PFSK-1 (cell line): ENCODE data around the gene NPHP4.

Experiments
- FOXP2 ChIP-seq: optimal IDR thresholded peaks from 2 replicates; pipeline ENCODE3; 2011; ENCODE audit warnings: borderline replicate concordance, control low read depth, inconsistent platforms; ENCODE audit not compliant: insufficient read depth; ENCODE audit errors: extremely low read length, extremely low read depth
- POLR2AphosphoS5 ChIP-seq: IDR thresholded peaks from 2 replicates; pipeline ENCODE4 v1.6.1; 2012; ENCODE audit warnings: low read depth, mild to moderate bottlenecking, control low read depth, low read length, moderate library complexity
- REST ChIP-seq, 2 experiments: IDR thresholded peaks; 2 replicates each; pipeline versions ENCODE4 v1.6.1 to v1.8.0; 2011 to 2012; ENCODE audit warnings: low read depth in 2 of 2, low read length in 2 of 2, control low read depth in 1 of 2, inconsistent platforms in 1 of 2, mild to moderate bottlenecking in 1 of 2, moderate library complexity in 1 of 2; ENCODE audit not compliant: insufficient read depth in 1 of 2
- SIN3A ChIP-seq: IDR thresholded peaks from 2 replicates; pipeline ENCODE4 v1.6.1; 2012; ENCODE audit warnings: mild to moderate bottlenecking, low read length, moderate library complexity, borderline replicate concordance; ENCODE audit not compliant: insufficient read depth
- TAF1 ChIP-seq: IDR thresholded peaks from 2 replicates; pipeline ENCODE4 v1.6.1; 2012; ENCODE audit warnings: low read length, control low read depth, borderline replicate concordance; ENCODE audit not compliant: insufficient read depth

The NPHP4 gene

GRCh38 chr1:6029351-6029750 is 37.1 kb upstream of the NPHP4 start:
- TF ChIP-seq TAF1 (no peak), SIN3A (no peak), FOXP2 (no peak), POLR2AphosphoS5 (no peak), REST (IDR thresholded peaks at IDR 0.05; ENCODE audit: insufficient read depth in 1 of 2, low read depth in 2 of 2, low read length in 2 of 2) (no peak)

GRCh38 chr1:6028042-6028850 is 36.0 kb upstream of the NPHP4 start:
- TF ChIP-seq POLR2AphosphoS5: no peak
- no peak for TF ChIP-seq FOXP2
- no peak for TF ChIP-seq TAF1
- TF ChIP-seq SIN3A: no peak
- TF ChIP-seq REST (IDR thresholded peaks at IDR 0.05; ENCODE audit: insufficient read depth in 1 of 2, low read depth in 2 of 2, low read length in 2 of 2): no peak

GRCh38 chr1:6027591-6027990 is 35.4 kb upstream of the NPHP4 start:
- TF ChIP-seq REST (IDR thresholded peaks at IDR 0.05; ENCODE audit: insufficient read depth in 1 of 2, low read depth in 2 of 2, low read length in 2 of 2) (no peak), SIN3A (no peak), TAF1 (no peak), POLR2AphosphoS5 (no peak), FOXP2 (no peak)

GRCh38 chr1:6026095-6026809 is 34.0 kb upstream of the NPHP4 start:
- no peak for TF ChIP-seq REST (IDR thresholded peaks at IDR 0.05; ENCODE audit: insufficient read depth in 1 of 2, low read depth in 2 of 2, low read length in 2 of 2)
- no peak for TF ChIP-seq FOXP2
- no peak for TF ChIP-seq TAF1
- TF ChIP-seq SIN3A: no peak
- no peak for TF ChIP-seq POLR2AphosphoS5
